ENCODE data around the gene PRRG2. TPM values are rescaled to one million over a fixed set of nuclear protein-coding genes. Genes with fewer than 3 reads are reported as not detected.

PRRG2 gene
- 8.5 TPM for total RNA-seq

DNA sequence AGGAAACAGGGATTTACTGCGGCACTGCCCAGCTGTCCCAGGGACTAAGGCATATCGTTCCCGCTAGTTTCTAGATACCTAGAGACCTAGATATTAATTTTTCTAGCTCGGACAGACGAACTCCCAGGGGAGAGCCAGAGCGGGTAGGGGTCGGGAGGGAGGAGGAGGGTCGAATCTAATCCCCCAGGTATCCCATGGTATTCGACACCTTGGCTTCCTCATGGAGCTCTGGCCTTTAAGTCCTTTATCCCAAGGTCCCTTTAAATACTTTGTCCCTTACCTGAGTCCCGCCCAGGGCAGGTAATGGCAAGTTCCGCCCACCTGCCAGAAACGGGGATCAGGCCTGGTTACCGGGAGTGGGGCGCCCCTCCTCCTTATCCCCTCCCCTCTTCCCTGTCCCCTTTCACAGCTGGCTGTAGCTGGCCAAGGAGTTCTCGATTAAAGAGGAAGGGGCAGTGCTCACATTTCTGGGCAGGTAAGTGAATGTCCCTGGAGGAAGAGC, at the start of gene PRRG2:
PRRG2 (plus strand) TSS at position 310 of the 502 bp plus-strand sequence. CDS start 1,904 bp downstream, outside the sequence.
- ATAC-seq = peak; percentile 63
- DNase-seq (ENCODE audit: low spot score) = no peak

- DNase-seq (ENCODE audit: low spot score) (no peak), ATAC-seq (peak; percentile 71)
These were observed 47.3 kb upstream of the PRRG2 start for GRCh38 chr19:49533551-49534488.

- no peak for DNase-seq (ENCODE audit: low spot score)
- ATAC-seq = no peak
These were observed 46.3 kb upstream of the PRRG2 start for GRCh38 chr19:49534632-49535385.

GRCh38 chr19:49536921-49537462, 44.1 kb upstream of the PRRG2 start:
- ATAC-seq (no peak), DNase-seq (ENCODE audit: low spot score) (no peak)

DNA sequence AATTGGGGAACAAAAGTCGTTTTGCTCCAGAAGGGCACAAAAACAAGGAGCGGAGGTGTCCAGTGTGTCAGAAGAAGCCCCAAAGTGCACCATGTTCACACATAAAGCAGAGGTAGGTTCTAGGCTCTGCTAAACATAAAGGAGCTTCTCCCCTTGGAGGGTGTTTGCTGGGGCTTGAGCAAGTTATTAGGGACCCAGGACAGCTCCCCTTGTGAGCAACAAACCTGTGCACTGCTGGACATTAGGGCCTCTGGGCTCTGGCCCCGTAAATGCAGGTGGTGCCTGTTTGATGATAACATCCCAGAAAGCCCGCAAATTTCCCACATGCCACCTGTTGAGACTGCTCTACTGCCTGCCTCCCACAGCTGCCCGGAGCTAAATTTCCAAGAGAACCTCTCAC, 42.5 kb upstream of the PRRG2 start:
- ATAC-seq = no peak
- DNase-seq (ENCODE audit: low spot score) = no peak

GRCh38 chr19:49539192-49539952, 41.7 kb upstream of the PRRG2 start:
- no peak for ATAC-seq
- no peak for DNase-seq (ENCODE audit: low spot score)

- DNase-seq (ENCODE audit: low spot score) = no peak
- ATAC-seq = no peak
These were observed 39.2 kb upstream of the PRRG2 start for GRCh38 chr19:49541914-49542313.

DNA sequence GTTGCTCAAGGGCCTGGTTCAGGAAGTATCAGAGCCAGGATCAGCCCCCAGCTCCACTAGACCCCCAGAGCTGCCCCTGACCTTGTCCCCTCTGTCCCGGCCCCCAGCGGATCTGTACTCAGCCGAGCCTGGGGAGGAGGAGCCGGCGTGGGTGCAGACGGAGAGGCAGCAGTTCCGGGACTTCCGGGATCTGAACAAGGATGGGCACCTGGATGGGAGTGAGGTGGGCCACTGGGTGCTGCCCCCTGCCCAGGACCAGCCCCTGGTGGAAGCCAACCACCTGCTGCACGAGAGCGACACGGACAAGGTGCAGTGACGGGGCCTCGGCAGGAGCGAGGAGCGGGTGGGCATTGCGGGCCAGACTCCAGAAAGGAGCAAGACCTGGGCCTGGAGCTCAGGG, 38.7 kb upstream of the PRRG2 start:
- ATAC-seq = no peak
- DNase-seq (ENCODE audit: low spot score) = no peak

GRCh38 chr19:49543032-49543431, 38.1 kb upstream of the PRRG2 start:
- ATAC-seq (no peak), DNase-seq (ENCODE audit: low spot score) (no peak)

DNA sequence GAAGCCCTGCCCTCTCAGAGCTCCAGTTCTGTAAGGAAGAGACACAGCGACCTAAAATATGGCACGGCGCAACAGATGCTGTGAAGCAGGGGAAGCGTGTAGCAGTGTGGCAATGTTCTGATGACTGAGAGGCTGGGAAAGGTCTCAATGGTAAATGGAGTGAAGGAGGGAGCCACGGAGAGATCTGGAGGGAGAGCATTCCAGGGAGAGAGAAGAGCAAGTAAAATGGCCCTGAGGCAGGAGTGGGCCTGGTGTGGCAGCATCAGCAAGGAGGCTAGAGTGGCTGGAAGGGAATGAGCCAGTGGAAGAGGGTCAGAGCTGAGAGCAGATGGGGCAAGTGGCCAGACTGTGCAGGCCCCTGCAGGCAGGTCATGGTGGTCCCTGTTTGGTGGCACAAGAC, 37.0 kb upstream of the PRRG2 start:
- no peak for DNase-seq (ENCODE audit: low spot score)
- no peak for ATAC-seq

- ATAC-seq (peak; percentile 95), DNase-seq (ENCODE audit: low spot score) (no peak)
These were observed 34.1 kb upstream of the PRRG2 start for GRCh38 chr19:49546825-49547565.

GRCh38 chr19:49549045-49549444, 32.1 kb upstream of the PRRG2 start:
- ATAC-seq (no peak), DNase-seq (ENCODE audit: low spot score) (no peak)

DNA sequence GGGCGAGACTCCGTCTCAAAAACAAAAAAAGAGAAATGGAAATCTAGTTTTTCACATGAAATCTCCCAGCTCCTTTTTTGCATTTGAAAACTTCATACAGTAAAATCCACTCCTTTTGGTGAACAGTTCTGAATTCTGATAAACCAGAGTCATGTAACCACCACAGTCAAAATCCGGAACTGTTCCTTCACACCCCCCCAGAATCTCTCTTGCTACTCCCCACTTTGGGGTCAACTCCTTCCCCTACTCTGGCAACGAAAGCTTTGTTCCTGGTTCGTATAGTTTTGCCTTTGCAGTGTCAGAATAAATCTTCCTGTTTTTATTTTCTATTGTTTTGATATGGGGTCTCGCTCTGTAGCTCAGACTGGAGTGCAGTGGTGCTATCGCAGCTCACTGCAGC, 29.6 kb upstream of the PRRG2 start:
- DNase-seq (ENCODE audit: low spot score) (no peak), ATAC-seq (no peak)

GRCh38 chr19:49552749-49553148, 28.4 kb upstream of the PRRG2 start:
- DNase-seq (ENCODE audit: low spot score) (no peak), ATAC-seq (no peak)

DNA sequence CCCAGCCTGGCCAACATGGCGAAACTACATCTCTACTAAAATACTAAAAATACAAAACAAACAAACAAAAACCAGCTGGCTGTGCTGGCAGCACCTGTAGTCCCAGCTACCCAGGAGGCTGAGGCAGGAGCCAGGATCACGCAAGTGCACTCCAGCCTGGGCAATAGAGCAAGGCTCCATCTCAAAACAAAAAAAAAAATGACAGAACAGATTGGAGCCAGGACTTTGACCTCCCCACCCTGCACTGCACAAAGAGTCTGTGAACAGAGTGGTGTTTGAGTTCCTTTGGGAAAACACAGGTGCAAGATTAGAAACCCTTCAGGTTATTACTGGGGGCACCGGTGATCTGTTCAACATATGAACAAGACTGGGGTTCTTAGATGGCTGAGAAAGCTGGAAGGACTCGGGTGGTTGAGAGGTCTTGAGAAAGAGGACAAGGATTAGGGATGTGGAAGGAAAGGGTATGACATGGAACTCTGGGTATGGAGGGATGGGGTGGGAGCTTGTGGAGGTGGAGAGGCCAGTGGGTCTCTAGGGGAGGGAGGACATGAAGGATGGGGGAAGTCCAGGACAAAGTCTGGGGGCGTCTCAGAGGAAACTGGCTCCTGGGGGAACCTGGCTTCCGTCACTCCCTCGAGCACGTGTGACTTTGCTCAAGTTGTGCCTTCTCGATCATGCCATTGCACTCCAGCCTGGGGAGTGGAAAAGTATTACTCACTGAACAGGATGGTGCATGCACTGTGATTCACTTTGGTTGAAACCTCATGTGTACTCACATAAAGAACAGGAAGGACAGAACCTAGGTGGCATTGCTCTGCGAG, 27.5 kb upstream of the PRRG2 start:
- ATAC-seq = peak; percentile 60
- DNase-seq (ENCODE audit: low spot score) = no peak

DNA sequence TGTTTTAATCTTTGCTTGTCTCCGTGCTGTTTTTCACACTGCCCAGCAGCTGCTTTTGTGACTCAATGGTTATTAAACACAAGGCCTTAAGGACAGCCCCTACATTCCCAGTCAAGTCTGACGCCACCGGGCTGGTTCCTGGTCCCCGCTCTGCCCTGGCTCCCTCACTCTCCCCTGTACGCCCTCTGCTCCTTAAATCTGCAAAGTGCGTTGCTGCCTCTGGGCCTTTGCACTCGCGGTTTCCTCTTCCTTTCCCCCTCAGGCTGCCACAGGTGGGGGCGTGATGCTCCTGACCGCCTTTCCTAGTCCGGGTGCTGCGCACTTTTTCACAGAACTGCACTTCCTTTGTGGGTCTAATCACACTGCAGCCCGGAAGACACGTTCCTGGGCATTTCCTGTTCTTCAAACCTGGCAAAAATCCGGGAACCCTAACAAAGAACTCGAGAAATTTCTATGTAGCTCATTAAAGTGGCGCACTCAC, 26.4 kb upstream of the PRRG2 start:
- peak; percentile 15 for ATAC-seq
- DNase-seq (ENCODE audit: low spot score) = no peak

- DNase-seq (ENCODE audit: low spot score) (no peak), ATAC-seq (peak; percentile 51)
These were observed 25.3 kb upstream of the PRRG2 start for GRCh38 chr19:49555600-49556411.
